ENCODE results near the gene ECEL1. TPM values are rescaled to one million over a fixed set of nuclear protein-coding genes. Genes with fewer than 3 reads are reported as not detected.

The ECEL1 gene
- total and polyA plus RNA-seq, 2 of the 4 experiments (the other 2 are of a cell fraction), result not detected

DNA sequence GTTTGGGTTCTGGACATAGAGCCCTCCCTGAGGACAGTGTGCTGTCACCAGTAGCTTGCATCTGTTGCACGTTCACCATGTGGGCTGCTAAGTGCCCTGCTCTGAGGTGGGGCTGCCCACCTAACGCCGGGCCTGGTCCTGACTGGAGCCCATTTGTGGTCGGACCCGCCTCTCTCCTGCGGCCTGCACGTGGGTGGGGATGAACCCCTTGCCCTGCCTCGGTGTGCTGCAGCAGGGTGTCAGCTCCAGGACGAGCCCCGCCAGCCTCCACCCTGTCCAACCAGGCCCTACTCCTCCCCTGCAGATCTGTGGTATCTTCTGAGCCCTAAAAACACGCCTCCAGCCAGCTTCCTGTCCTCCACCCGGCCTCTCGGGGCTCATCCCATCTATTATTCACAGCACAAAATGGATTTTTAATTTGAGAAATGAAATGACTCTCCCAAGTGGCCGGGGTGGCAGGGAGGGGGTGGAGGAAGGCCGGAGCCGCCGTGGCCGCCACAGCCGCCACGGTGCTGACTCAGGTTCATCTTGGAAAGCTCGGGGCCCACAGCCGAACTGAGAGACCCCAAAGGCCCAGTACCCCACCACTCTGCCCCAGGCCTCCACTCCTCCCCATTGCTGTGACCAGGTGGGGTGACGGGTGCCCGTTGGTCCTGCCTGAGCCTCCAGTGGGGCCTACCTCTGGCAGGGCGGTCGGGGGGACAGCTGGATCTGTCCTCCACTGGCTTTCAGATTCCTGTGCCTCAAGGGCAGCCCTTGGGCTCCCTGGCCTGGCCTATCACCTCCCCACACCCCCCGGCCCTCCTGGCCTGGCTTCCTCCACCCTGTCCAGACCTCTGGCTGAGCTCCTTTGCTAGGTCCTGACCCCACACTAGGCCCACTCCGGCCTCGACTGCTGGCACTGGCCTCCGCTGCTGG is 2.8 kb upstream of the ECEL1 start:
- no TSS peak for BruUV-seq (replicated peaks)
- H2AFZ ChIP-seq (replicated peaks; ENCODE audit: low read length, poor library complexity), result peak overlapping the region; percentile 21
- DNase-seq (no peak), ATAC-seq (ENCODE audit: low read depth) (no peak)
- H4K5ac ChIP-seq (ENCODE audit: low read depth, low read length), result no peak overlapping the region
- no peak overlapping the region for H2BK5ac ChIP-seq (ENCODE audit: low read depth, low read length, poor library complexity, severe bottlenecking)
- no peak overlapping the region for H2BK120ac ChIP-seq (ENCODE audit: low read depth, low read length)
- no peak overlapping the region for H4K8ac ChIP-seq (ENCODE audit: low read depth in 2 of 2, low read length in 2 of 2)
- no peak overlapping the region for H3K4ac ChIP-seq (ENCODE audit: low read depth, low read length)
- H3K18ac ChIP-seq (ENCODE audit: low read depth, low read length), result no peak overlapping the region
- H4K20me1 ChIP-seq (ENCODE audit: insufficient read depth, low read length), result no peaks in the 10 kb centered on the region; the same call in 1 of the 2 replicates
- no peak overlapping the region for H2AK9ac ChIP-seq (replicated peaks; ENCODE audit: low read depth, low read length, poor library complexity)
- H3K9me3 ChIP-seq (ENCODE audit: control insufficient read depth, insufficient read depth, low read length), result no peaks in the 10 kb centered on the region
- dilution Hi-C loops (cut with HindIII; ENCODE audit: low sequenced_read_pairs, unreplicated experiment) (no loop called here), in situ Hi-C loops (cut with MboI; ENCODE audit: low sequenced_read_pairs) (no loop called here), intact Hi-C loops (cut with micrococcal nuclease) (no loop called here)
- peaks cover 63% of the 10 kb centered on the region for H3K27me3 ChIP-seq (ENCODE audit: control insufficient read depth, insufficient read depth, low read length)
- H4K91ac ChIP-seq (ENCODE audit: insufficient read depth, low read depth, low read length), result no peak overlapping the region
- no peaks in the 10 kb centered on the region for H3K36me3 ChIP-seq (ENCODE audit: control insufficient read depth, insufficient read depth, low read length)
- no peak overlapping the region; the same call in 1 of the 2 replicates for H3K56ac ChIP-seq (ENCODE audit: extremely low read depth, insufficient read depth, low read length)
- CTCF ChIA-PET, result no interaction called here
- H3K79me1 ChIP-seq (ENCODE audit: low read depth in 1 of 2, low read length in 2 of 2), result no peaks in the 10 kb centered on the region
- H3K9me1 ChIP-seq (ENCODE audit: insufficient read depth, low read length), result no peaks in the 10 kb centered on the region
- no peak overlapping the region for H3K27ac ChIP-seq (ENCODE audit: insufficient read depth, low read length)
- H3K4me2 ChIP-seq (ENCODE audit: low read depth, low read length), result no peak overlapping the region
- no peak overlapping the region for H2BK15ac ChIP-seq (ENCODE audit: low read depth, low read length)
- H2AK5ac ChIP-seq (ENCODE audit: low read depth, low read length), result no peak overlapping the region
- POLR2A ChIA-PET (ENCODE audit: unreplicated experiment), result no interaction called here
- no peak overlapping the region for H3K23ac ChIP-seq (ENCODE audit: low read depth, low read length)
- no peaks in the 10 kb centered on the region; the same call in 1 of the 2 replicates for H3K4me1 ChIP-seq (ENCODE audit: control insufficient read depth, insufficient read depth, low read length)
- H3K9ac ChIP-seq (ENCODE audit: low read depth, low read length), result no peak overlapping the region
- no peak overlapping the region for H3K4me3 ChIP-seq (ENCODE audit: insufficient read depth, low read depth, low read length)
- H2BK20ac ChIP-seq (ENCODE audit: low read depth, low read length), result no peak overlapping the region
- 73% methylated on average over 12 of the region's 30 CpGs; no CpG with 5 or more reads in 1 of the 2 experiments for WGBS, 2 experiments (ENCODE audit: extremely low coverage in 2 of 2, insufficient read length in 1 of 2)
- H3K14ac ChIP-seq (replicated peaks; ENCODE audit: low read depth, low read length), result no peak overlapping the region
- TF ChIP-seq, protein P1, sequence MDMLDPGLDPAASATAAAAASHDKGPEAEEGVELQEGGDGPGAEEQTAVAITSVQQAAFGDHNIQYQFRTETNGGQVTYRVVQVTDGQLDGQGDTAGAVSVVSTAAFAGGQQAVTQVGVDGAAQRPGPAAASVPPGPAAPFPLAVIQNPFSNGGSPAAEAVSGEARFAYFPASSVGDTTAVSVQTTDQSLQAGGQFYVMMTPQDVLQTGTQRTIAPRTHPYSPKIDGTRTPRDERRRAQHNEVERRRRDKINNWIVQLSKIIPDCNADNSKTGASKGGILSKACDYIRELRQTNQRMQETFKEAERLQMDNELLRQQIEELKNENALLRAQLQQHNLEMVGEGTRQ (IDR thresholded peaks at IDR 0.05; ENCODE audit: low read depth, low read length), result no peak
- TF ChIP-seq MXI1 (IDR thresholded peaks at IDR 0.05; ENCODE audit: borderline replicate concordance, low read depth, low read length), result no peak
- TF ChIP-seq RCOR1 (IDR thresholded peaks at IDR 0.05; ENCODE audit: insufficient replicate concordance, low read length), result no peak
- no peak for TF ChIP-seq RFX5 (IDR thresholded peaks at IDR 0.05; ENCODE audit: low read depth, low read length)
- TF ChIP-seq MAFK (IDR thresholded peaks at IDR 0.05; ENCODE audit: low read depth, low read length), result no peak
- no peak for TF ChIP-seq MAZ (IDR thresholded peaks at IDR 0.05; ENCODE audit: borderline replicate concordance, low read depth, low read length)
- TF ChIP-seq SMC3 (IDR thresholded peaks at IDR 0.05; ENCODE audit: low read depth, low read length), result no peak
- TF ChIP-seq POLR2A (IDR thresholded peaks at IDR 0.05; ENCODE audit: low read depth, low read length), result no peak
- TF ChIP-seq, protein P2, sequence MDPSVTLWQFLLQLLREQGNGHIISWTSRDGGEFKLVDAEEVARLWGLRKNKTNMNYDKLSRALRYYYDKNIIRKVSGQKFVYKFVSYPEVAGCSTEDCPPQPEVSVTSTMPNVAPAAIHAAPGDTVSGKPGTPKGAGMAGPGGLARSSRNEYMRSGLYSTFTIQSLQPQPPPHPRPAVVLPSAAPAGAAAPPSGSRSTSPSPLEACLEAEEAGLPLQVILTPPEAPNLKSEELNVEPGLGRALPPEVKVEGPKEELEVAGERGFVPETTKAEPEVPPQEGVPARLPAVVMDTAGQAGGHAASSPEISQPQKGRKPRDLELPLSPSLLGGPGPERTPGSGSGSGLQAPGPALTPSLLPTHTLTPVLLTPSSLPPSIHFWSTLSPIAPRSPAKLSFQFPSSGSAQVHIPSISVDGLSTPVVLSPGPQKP (IDR thresholded peaks at IDR 0.05; ENCODE audit: borderline replicate concordance, low read depth, low read length), result no peak
- no peak for TF ChIP-seq CEBPB (IDR thresholded peaks at IDR 0.05; ENCODE audit: low read depth, low read length)
- TF ChIP-seq, protein P3, sequence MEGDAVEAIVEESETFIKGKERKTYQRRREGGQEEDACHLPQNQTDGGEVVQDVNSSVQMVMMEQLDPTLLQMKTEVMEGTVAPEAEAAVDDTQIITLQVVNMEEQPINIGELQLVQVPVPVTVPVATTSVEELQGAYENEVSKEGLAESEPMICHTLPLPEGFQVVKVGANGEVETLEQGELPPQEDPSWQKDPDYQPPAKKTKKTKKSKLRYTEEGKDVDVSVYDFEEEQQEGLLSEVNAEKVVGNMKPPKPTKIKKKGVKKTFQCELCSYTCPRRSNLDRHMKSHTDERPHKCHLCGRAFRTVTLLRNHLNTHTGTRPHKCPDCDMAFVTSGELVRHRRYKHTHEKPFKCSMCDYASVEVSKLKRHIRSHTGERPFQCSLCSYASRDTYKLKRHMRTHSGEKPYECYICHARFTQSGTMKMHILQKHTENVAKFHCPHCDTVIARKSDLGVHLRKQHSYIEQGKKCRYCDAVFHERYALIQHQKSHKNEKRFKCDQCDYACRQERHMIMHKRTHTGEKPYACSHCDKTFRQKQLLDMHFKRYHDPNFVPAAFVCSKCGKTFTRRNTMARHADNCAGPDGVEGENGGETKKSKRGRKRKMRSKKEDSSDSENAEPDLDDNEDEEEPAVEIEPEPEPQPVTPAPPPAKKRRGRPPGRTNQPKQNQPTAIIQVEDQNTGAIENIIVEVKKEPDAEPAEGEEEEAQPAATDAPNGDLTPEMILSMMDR (conservative IDR thresholded peaks at IDR 0.05; ENCODE audit: low read depth, low read length), result no peak
- TF ChIP-seq RAD21 (IDR thresholded peaks at IDR 0.05; ENCODE audit: low read length), result no peak
- TF ChIP-seq NFE2L2 (IDR thresholded peaks at IDR 0.05; ENCODE audit: low read depth, low read length), result no peak
- no peak for TF ChIP-seq CHD1 (IDR thresholded peaks at IDR 0.05; ENCODE audit: low read depth, low read length)
- no peak for TF ChIP-seq BHLHE40 (IDR thresholded peaks at IDR 0.05; ENCODE audit: low read depth, low read length)
